Neural crest cell (in vitro differentiated cells): ENCODE results near the gene SGPP1. TPM values are rescaled to one million over a fixed set of nuclear protein-coding genes. Genes with fewer than 3 reads are reported as not detected.
"Not testable (repeated sequence)": the region's sequence is repeated elsewhere in the genome, so short reads cannot be mapped to it uniquely, and the experiment has no call there.

ENCODE experiments used
- DNase-seq: peaks from one replicate; pipeline ENCODE4 v3.0.0; 2021; ENCODE audit warnings: low read depth, mixed read lengths, low spot score
- H3K27ac Mint-ChIP-seq: one replicate; pipeline ENCODE4 v1.8.0; 2021; ENCODE audit warnings: mild to moderate bottlenecking, mixed read lengths; ENCODE audit not compliant: unreplicated experiment
- H3K27me3 Mint-ChIP-seq: 2 replicates; pipeline ENCODE4 v1.8.0; 2021; ENCODE audit warnings: low read depth, mild to moderate bottlenecking, mixed read lengths
- H3K36me3 Mint-ChIP-seq: 2 replicates; pipeline ENCODE4 v1.8.0; 2021; ENCODE audit warnings: low read depth, mild to moderate bottlenecking, mixed read lengths
- H3K4me1 Mint-ChIP-seq: 2 replicates; pipeline ENCODE4 v1.8.0; 2021; ENCODE audit warnings: mixed read lengths
- H3K4me3 Mint-ChIP-seq: one replicate; pipeline ENCODE4 v1.8.0; 2021; ENCODE audit warnings: mild to moderate bottlenecking, mixed read lengths
- H3K9me3 Mint-ChIP-seq: 2 replicates; pipeline ENCODE4 v1.8.0; 2021; ENCODE audit warnings: mixed read lengths
- CTCF ChIP-seq: fragments of 200-600 bp; sonication (generic); conservative IDR thresholded peaks from 2 replicates; pipeline ENCODE4 v1.5.0; 2021; ENCODE audit warnings: antibody characterized with exemption, mild to moderate bottlenecking
- total RNA-seq: library from RNA; stranded (reverse); gene quantifications from 2 replicates; pipeline ENCODE4 v1.2.1, GENCODE V29; 2021

The SGPP1 gene
- total RNA-seq, 1 donor from 2014 or later = 11.8 TPM

GRCh38 chr14:63642656-63643382 lies 85.0 kb downstream of the SGPP1 start:
- H3K9me3 Mint-ChIP-seq = no peaks in the 10 kb centered on the region
- no peaks in the 10 kb centered on the region for H3K27me3 Mint-ChIP-seq
- H3K36me3 Mint-ChIP-seq = peaks cover 7% of the 10 kb centered on the region
- no peak for DNase-seq
- H3K4me3 Mint-ChIP-seq = peak overlapping the region; percentile 89
- no peak overlapping the region for H3K27ac Mint-ChIP-seq
- TF ChIP-seq CTCF = no peak
- H3K4me1 Mint-ChIP-seq = peaks cover 21% of the 10 kb centered on the region

GRCh38 chr14:63642229-63642611 lies 85.6 kb downstream of the SGPP1 start:
- DNase-seq = no peak
- H3K4me3 Mint-ChIP-seq = peak overlapping the region; percentile 89
- TF ChIP-seq CTCF = no peak
- H3K36me3 Mint-ChIP-seq = peaks cover 11% of the 10 kb centered on the region
- H3K27ac Mint-ChIP-seq = peak overlapping the region; percentile 91
- peaks cover 21% of the 10 kb centered on the region for H3K4me1 Mint-ChIP-seq
- H3K9me3 Mint-ChIP-seq = no peaks in the 10 kb centered on the region
- H3K27me3 Mint-ChIP-seq = no peaks in the 10 kb centered on the region

- H3K27ac Mint-ChIP-seq = peak within 1 kb of the TSS; percentile 99
- peak within 1 kb of the TSS; percentile 89 for H3K4me3 Mint-ChIP-seq
- peaks cover 5% of the 10 kb centered on the region for H3K9me3 Mint-ChIP-seq
- peaks cover 17% of the 10 kb centered on the region for H3K36me3 Mint-ChIP-seq
- peak; percentile 86 for DNase-seq
- H3K4me1 Mint-ChIP-seq = peaks cover 23% of the 10 kb centered on the region
- TF ChIP-seq CTCF = peak; percentile 83
- no peaks in the 10 kb centered on the region for H3K27me3 Mint-ChIP-seq
Observed at GRCh38 chr14:63641473-63642228, 86.2 kb downstream of the SGPP1 start, which contains the start of gene WDR89. Gene WDR89 (minus strand): TSS chr14:63641871. CDS start chr14:63599942, 41,929 bp downstream.

- peak overlapping the region; percentile 55 for H3K4me3 Mint-ChIP-seq
- DNase-seq = no peak
- no peaks in the 10 kb centered on the region for H3K27me3 Mint-ChIP-seq
- peaks cover 25% of the 10 kb centered on the region for H3K4me1 Mint-ChIP-seq
- H3K9me3 Mint-ChIP-seq = peaks cover 23% of the 10 kb centered on the region
- H3K36me3 Mint-ChIP-seq = peaks cover 35% of the 10 kb centered on the region
- TF ChIP-seq CTCF = no peak
- H3K27ac Mint-ChIP-seq = no peak overlapping the region
Observed at GRCh38 chr14:63638493-63638892, 89.4 kb downstream of the SGPP1 start.

- not testable (repeated sequence) for H3K4me3 Mint-ChIP-seq, H3K27ac Mint-ChIP-seq, H3K27me3 Mint-ChIP-seq, DNase-seq
- H3K9me3 Mint-ChIP-seq = peaks cover 23% of the 10 kb centered on the region
- peaks cover 35% of the 10 kb centered on the region for H3K36me3 Mint-ChIP-seq
- H3K4me1 Mint-ChIP-seq = peaks cover 21% of the 10 kb centered on the region
Observed at GRCh38 chr14:63636094-63636635, 91.7 kb downstream of the SGPP1 start.

Other genes starting within 250 kb of the SGPP1 start
- 67.3 and 70.3 TPM in 2 replicates for gene PPP2R5E, start 184.7 kb downstream of the SGPP1 start, total RNA-seq
- gene WDR89, start 86.2 kb downstream of the SGPP1 start, total RNA-seq = 23.6 and 24.7 TPM in 2 replicates
- 84.8 and 94.9 TPM in 2 replicates for gene SYNE2, start 124.9 kb upstream of the SGPP1 start, total RNA-seq